B cell (primary cell): ENCODE measurements around the gene MBD3L2. TPM values are rescaled to one million over a fixed set of nuclear protein-coding genes. Genes with fewer than 3 reads are reported as not detected.

Experiments used
- ATAC-seq: fragments of 200-7000 bp; cut with Tn5 transposase; one replicate; pipeline ENCODE4 v1.10.0; 2021; ENCODE audit warnings: low read depth, mild to moderate bottlenecking, moderate number of reproducible peaks, moderate library complexity
- CTCF ChIA-PET: fragments of 350-600 bp; sonication (Branson Sonifier 250); formaldehyde crosslinking; loops from one replicate; lab custom pipeline; 2021; ENCODE audit warnings: antibody characterized with exemption, inconsistent platforms; lab: Charles Lee
- POLR2A ChIA-PET: fragments of 350-600 bp; sonication (Branson Sonifier 250); formaldehyde crosslinking; loops from one replicate; lab custom pipeline; 2021; ENCODE audit warnings: antibody characterized with exemption; lab: Charles Lee
- DNase-seq: peaks from one replicate; pipeline ENCODE4 v3.0.0; 2013
- H2AFZ ChIP-seq: 2 replicates; pipeline ENCODE4 v1.6.1; 2012; ENCODE audit warnings: mild to moderate bottlenecking, low read depth, low read length; ENCODE audit not compliant: insufficient read depth, poor library complexity, severe bottlenecking
- H3K27ac ChIP-seq, 2 donors: 1 replicate in 1 of 2; 2 replicates in 1 of 2; pipeline ENCODE4 v1.5.1; 2012 to 2013; ENCODE audit warnings: low read length in 2 of 2, mild to moderate bottlenecking in 2 of 2, moderate library complexity in 1 of 2
- H3K27me3 ChIP-seq, 4 experiments: fragments of 200-600 bp in 1 of 4; sonication (generic) in 1 of 4; replicated peaks in 1 of 4; 1 replicate in 2 of 4; 2 replicates in 2 of 4; pipeline versions ENCODE4 v1.6.1 to v1.7.0; 2013 to 2016; ENCODE audit warnings: low read length in 3 of 4, mild to moderate bottlenecking in 2 of 4, mixed read lengths in 1 of 4, moderate library complexity in 1 of 4; ENCODE audit not compliant: insufficient read depth in 4 of 4, control insufficient read depth in 3 of 4; ENCODE audit errors: control extremely low read depth in 1 of 4
- H3K36me3 ChIP-seq, 2 experiments: replicated peaks in 1 of 2; 1 replicate in 1 of 2; 2 replicates in 1 of 2; pipeline versions ENCODE4 v1.6.1 to v1.7.1; 2013; ENCODE audit warnings: low read length in 1 of 2; ENCODE audit not compliant: insufficient read depth in 2 of 2, control insufficient read depth in 1 of 2; ENCODE audit errors: control extremely low read depth in 1 of 2, extremely low read depth in 1 of 2
- H3K4me1 ChIP-seq, 2 donors: fragments of 200-600 bp in 1 of 2; sonication (generic) in 1 of 2; 1 replicate in 1 of 2; 2 replicates in 1 of 2; pipeline versions ENCODE4 v1.5.1 to v1.6.1; 2013 to 2017; ENCODE audit warnings: low read length in 2 of 2; ENCODE audit not compliant: control insufficient read depth in 2 of 2, insufficient read depth in 2 of 2
- H3K4me2 ChIP-seq: replicated peaks from 2 replicates; pipeline ENCODE3; 2012; ENCODE audit warnings: mild to moderate bottlenecking, low read depth, low read length; ENCODE audit not compliant: poor library complexity, severe bottlenecking
- H3K4me3 ChIP-seq, 5 experiments: fragments of 200-600 bp in 1 of 5; sonication (generic) in 1 of 5; 1 replicate in 3 of 5; 2 replicates in 2 of 5; pipeline versions ENCODE4 v1.5.1 to v1.7.0; 2011 to 2016; ENCODE audit warnings: low read length in 4 of 5, mild to moderate bottlenecking in 4 of 5, low read depth in 2 of 5, control low read depth in 1 of 5, moderate library complexity in 1 of 5; ENCODE audit not compliant: insufficient read depth in 1 of 5; ENCODE audit errors: control extremely low read depth in 1 of 5, extremely low read depth in 1 of 5
- H3K79me2 ChIP-seq: fragments of 200-600 bp; sonication (generic); one replicate; pipeline ENCODE4 v1.6.0; 2016; ENCODE audit warnings: low read length; ENCODE audit not compliant: control insufficient read depth, insufficient read depth
- H3K9ac ChIP-seq: fragments of 200-600 bp; sonication (generic); 2 replicates; pipeline ENCODE4 v1.6.1; 2017; ENCODE audit warnings: mild to moderate bottlenecking, low read length, moderate library complexity
- H3K9me3 ChIP-seq, 3 donors: one replicate each; pipeline versions ENCODE4 v1.6.1 to v1.7.1; 2013; ENCODE audit warnings: low read length in 2 of 3; ENCODE audit not compliant: control insufficient read depth in 2 of 3, insufficient read depth in 1 of 3; ENCODE audit errors: control extremely low read depth in 1 of 3
- H4K20me1 ChIP-seq: 2 replicates; pipeline ENCODE4 v1.6.0; 2012; ENCODE audit warnings: mild to moderate bottlenecking, low read length; ENCODE audit not compliant: insufficient read depth, control insufficient read depth, poor library complexity, severe bottlenecking
- H3K27ac Mint-ChIP-seq: one replicate; pipeline ENCODE4 v1.8.0; 2021; ENCODE audit warnings: mixed read lengths
- H3K27me3 Mint-ChIP-seq: one replicate; pipeline ENCODE4 v1.8.0; 2021; ENCODE audit warnings: mixed read lengths
- H3K4me1 Mint-ChIP-seq: one replicate; pipeline ENCODE4 v1.8.0; 2021; ENCODE audit warnings: mixed read lengths
- H3K4me3 Mint-ChIP-seq: one replicate; pipeline ENCODE4 v1.8.0; 2021; ENCODE audit warnings: mixed read lengths
- H3K9me3 Mint-ChIP-seq: one replicate; pipeline ENCODE4 v1.8.0; 2022; ENCODE audit warnings: mixed read lengths; ENCODE audit not compliant: insufficient read depth
- EZH2 ChIP-seq: IDR thresholded peaks from 2 replicates; pipeline ENCODE4 v1.6.1; 2012; ENCODE audit warnings: borderline replicate concordance, low read depth, mild to moderate bottlenecking, moderate library complexity, low read length; ENCODE audit not compliant: insufficient read depth, poor library complexity, severe bottlenecking
- WGBS: methylation state at CpG from one replicate; pipeline ENCODE4 v1.1.5; 2013; ENCODE audit warnings: missing lambda C conversion rate; ENCODE audit not compliant: insufficient coverage; 5-methylcytosine and 5-hydroxymethylcytosine counted together
- intact Hi-C: fragments of 100-400 bp; cut with micrococcal nuclease; formaldehyde crosslinking; loops from one replicate; pipeline ENCODE4 v1.10.0; 2022
- polyA plus RNA-seq: library from polyadenylated mRNA; depleted of rRNA; stranded (reverse); fragments of >200 nt; gene quantifications from 2 replicates; pipeline ENCODE4 v1.2.3, GENCODE V29; 2012
- total RNA-seq, 2 donors: library from RNA; stranded (reverse); fragments of 120-200 nt in 1 of 2; gene quantifications; 1 replicate in 1 of 2; 2 replicates in 1 of 2; pipeline versions ENCODE4 v1.2.3 to v1.2.4, GENCODE V29; 2013 to 2022
- TF ChIP-seq, protein P1 (sequence below): fragments of 200-600 bp; IDR thresholded peaks from one replicate; pipeline ENCODE4 v1.8.0; 2022; ENCODE audit warnings: antibody characterized with exemption, mild to moderate bottlenecking

MBD3L2 gene
- total and polyA plus RNA-seq, 2 donors (not counting 1 experiment from before 2014, with no cell fraction given), result not detected

GRCh38 chr19:7099597-7099921 lies 50.4 kb downstream of the MBD3L2 start:
- Histone ChIP-seq H3K9ac (peak overlapping the region; percentile 97), H3K9me3 (peaks cover 1 to 25% (median 9%) of the 10 kb centered on the region in 3 donors), H3K27ac (peak overlapping the region; percentile 76 to 93), H2AFZ (peak overlapping the region; percentile 100), H3K4me1 (peaks cover 10 to 15% of the 10 kb centered on the region in 2 donors), H3K36me3 (no peaks in the 10 kb centered on the region), H4K20me1 (no peaks in the 10 kb centered on the region), H3K4me2 (peak overlapping the region; percentile 99), H3K4me3 (peak overlapping the region; percentile 19 to 87 (median 82)), H3K27me3 (no peaks in the 10 kb centered on the region), H3K79me2 (no peaks in the 10 kb centered on the region)
- DNase-seq (no peak), ATAC-seq (no peak)
- ChIA-PET CTCF (interaction anchor here (0.6 to 1.2 kb wide), 12 partner anchors 22 to 1813 kb away, joined by 3 to 7 read pairs (median 4); no protein-coding TSS in a partner anchor), POLR2A (interaction anchor here (0.6 to 1.3 kb wide), 4 partner anchors 30 to 594 kb away, joined by 3 to 9 read pairs (median 5); partner anchors contain the start of genes ARHGEF18 and ZNF557)
- Mint-ChIP-seq H3K27ac (peak overlapping the region; percentile 90), H3K4me1 (peaks cover 23% of the 10 kb centered on the region), H3K4me3 (peak overlapping the region; percentile 93), H3K9me3 (peaks cover 15% of the 10 kb centered on the region), H3K27me3 (no peaks in the 10 kb centered on the region)
- 0% methylated on average over 7 of the region's 9 CpGs for WGBS
- intact Hi-C loops, result loop anchor here (1.0 to 5.0 kb wide), 3 partner anchors 30 to 578 kb away; partner anchors contain the start of genes MCEMP1 and ZNF557
- TF ChIP-seq, protein P1, sequence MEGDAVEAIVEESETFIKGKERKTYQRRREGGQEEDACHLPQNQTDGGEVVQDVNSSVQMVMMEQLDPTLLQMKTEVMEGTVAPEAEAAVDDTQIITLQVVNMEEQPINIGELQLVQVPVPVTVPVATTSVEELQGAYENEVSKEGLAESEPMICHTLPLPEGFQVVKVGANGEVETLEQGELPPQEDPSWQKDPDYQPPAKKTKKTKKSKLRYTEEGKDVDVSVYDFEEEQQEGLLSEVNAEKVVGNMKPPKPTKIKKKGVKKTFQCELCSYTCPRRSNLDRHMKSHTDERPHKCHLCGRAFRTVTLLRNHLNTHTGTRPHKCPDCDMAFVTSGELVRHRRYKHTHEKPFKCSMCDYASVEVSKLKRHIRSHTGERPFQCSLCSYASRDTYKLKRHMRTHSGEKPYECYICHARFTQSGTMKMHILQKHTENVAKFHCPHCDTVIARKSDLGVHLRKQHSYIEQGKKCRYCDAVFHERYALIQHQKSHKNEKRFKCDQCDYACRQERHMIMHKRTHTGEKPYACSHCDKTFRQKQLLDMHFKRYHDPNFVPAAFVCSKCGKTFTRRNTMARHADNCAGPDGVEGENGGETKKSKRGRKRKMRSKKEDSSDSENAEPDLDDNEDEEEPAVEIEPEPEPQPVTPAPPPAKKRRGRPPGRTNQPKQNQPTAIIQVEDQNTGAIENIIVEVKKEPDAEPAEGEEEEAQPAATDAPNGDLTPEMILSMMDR, result no peak
- no peak for TF ChIP-seq EZH2

Other genes with a start within 250 kb of the MBD3L2 start
- gene ADGRE1, start 161.7 kb upstream of the MBD3L2 start, total RNA-seq, result 0.24 TPM in 1 of 2 replicates, not detected in the other
- 0.21 and 0.33 TPM in 2 replicates for gene ADGRE1, start 161.7 kb upstream of the MBD3L2 start, polyA plus RNA-seq
- not detected in 2 replicates for gene MBD3L2B, start 27.9 kb upstream of the MBD3L2 start, total RNA-seq
- gene MBD3L2B, start 27.9 kb upstream of the MBD3L2 start, polyA plus RNA-seq, result not detected in 2 replicates
- not detected in 2 replicates for gene MBD3L5, start 18.7 kb upstream of the MBD3L2 start, total RNA-seq
- gene MBD3L5, start 18.7 kb upstream of the MBD3L2 start, polyA plus RNA-seq, result not detected in 2 replicates
- not detected in 2 replicates for gene MBD3L4, start 9.1 kb upstream of the MBD3L2 start, total RNA-seq
- not detected in 2 replicates for gene MBD3L4, start 9.1 kb upstream of the MBD3L2 start, polyA plus RNA-seq
- not detected in 2 replicates for gene MBD3L3, start 9.4 kb downstream of the MBD3L2 start, total RNA-seq
- not detected in 2 replicates for gene MBD3L3, start 9.4 kb downstream of the MBD3L2 start, polyA plus RNA-seq
- 25.5 and 26.8 TPM in 2 replicates for gene ZNF557, start 20.4 kb downstream of the MBD3L2 start, total RNA-seq
- gene ZNF557, start 20.4 kb downstream of the MBD3L2 start, polyA plus RNA-seq, result 1.5 and 2.2 TPM in 2 replicates
- 6.3 and 8.8 TPM in 2 replicates for gene INSR, start 245.1 kb downstream of the MBD3L2 start, total RNA-seq
- gene INSR, start 245.1 kb downstream of the MBD3L2 start, polyA plus RNA-seq, result 1.4 and 2.4 TPM in 2 replicates